Stimulated activated CD4-positive, alpha-beta T cell treated with anti-CD3 and anti-CD28 coated beads, Interleukin-4, amount 100 ng/mL, for 48 hours (primary cell): Measurements from ENCODE around the gene GADD45A.
"Not testable (repeated sequence)": the region's sequence is repeated elsewhere in the genome, so short reads cannot be mapped to it uniquely, and the experiment has no call there.

ENCODE experiments used
- DNase-seq, 2 donors: peaks; one replicate each; pipeline ENCODE4 v3.0.0-alpha.2; 2020; ENCODE audit warnings: low read depth in 2 of 2

GADD45A gene

DNA sequence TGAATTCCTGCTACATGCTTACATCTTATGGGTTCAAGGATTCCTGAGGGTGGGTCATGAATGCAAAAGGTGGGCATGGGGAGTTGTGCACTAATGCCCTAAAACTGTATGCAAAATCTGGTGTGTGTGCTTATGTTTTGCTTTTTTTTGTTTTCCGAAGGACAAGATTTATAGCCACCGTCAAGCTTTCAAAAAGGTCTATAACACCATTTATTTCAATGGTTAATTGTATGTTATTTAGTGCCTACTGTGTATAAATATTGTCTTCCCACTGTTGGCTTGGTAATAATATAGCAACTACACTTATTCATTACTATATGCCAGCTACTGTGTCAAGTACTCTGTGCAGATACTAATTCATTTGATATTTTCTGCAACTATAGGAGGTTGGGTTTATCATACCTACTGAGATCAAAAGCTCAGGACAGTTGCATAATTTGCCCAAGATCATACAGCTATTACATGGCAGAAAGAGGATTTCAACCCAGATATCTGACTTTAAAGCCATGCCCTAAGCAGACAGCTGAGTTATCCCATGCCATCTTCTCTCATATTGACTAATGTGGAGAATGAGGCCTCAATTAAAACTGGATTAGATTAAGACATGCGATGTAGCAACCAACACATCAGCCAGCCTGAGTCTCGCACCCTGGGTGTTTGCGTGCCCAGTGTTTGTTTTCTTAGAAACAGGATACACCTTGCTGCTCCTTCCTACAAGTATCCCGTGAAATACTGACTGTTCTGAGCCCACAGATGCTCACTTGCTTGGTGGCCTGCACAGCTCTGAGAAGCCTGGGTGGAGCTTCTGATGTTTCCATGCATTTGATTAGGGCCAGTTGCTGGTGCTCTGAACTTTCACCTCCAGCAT lies 34.6 kb downstream of the GADD45A start:
- no peak for DNase-seq

DNA sequence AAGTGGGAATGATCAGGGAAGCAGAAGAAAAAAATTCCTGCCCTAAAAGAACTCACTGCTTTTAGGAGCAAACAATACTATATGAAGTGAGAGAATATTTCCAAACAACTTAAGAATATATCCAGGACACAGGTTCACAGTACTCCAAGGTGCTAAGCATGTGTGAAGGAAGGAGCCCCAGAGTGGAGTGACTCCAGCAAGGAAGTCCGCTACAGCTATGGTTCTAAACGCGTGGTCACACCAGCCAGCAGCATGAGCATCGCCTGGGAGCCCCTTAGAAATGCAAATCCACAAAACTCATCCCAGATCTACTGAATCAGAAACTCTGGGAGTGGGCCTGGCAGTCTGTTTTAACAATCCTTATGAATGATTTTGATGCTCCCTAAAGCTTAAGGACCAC lies 36.1 kb downstream of the GADD45A start:
- DNase-seq = no peak

DNA sequence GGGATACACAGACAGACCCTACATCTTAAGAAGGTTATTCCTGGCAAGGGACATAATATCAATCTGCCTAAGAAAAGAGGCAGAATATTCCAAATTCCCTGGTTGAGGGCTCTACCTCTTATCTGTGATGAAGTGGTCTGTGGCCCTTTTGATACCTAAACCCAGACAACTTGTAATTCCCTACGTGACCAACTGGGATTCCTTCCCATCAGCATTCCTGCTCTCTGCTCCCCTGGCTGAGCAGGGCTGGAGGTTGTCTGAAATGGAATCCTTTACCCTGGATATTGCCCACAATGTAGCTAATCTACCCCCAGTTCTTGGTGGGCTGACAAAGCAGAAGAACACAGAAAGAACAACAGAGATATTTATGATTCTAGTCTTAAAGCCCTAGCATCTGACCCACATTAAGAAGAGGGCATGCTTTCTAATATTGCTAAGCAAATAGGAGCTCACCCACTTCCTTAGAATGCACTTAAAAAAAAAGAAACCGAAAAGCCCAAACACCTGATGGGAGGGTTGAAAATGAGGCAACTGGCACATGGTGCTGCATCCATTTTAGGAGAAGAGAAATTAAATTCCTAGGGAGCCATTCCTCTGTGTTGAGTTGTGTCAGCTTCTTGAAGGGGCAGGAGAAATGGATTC lies 36.8 kb downstream of the GADD45A start:
- DNase-seq = no peak

DNA sequence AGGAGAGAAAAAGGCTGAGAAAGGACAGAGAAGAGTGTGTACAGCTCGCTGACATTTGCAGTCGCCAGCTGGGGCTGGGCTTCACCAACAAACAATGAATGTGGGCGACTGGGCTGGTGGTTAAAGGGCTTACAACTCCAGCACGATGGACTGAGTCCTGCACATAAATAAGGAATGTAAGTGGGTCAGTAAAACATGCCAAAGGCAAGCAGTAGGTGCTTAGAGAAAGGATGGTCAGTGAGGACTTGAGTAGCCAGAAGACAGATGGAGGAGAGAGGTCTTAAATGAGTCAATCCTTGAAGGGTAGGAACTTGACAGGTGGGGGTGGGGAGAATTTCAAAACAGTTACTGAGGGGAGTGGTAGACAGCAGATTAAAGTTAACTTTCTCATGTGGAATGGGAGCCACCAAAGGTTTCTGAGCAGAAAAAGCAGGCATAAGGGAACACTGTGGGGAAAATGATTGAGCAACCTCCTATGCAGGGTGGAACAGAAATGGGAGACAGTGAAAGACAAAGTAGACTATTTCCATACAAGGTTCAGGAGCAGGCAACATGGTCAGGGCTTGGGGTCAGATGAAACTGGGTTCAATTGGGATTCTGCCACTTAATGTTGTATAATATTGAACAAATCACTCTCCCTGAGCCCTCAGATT lies 37.4 kb downstream of the GADD45A start:
- DNase-seq = no peak

DNA sequence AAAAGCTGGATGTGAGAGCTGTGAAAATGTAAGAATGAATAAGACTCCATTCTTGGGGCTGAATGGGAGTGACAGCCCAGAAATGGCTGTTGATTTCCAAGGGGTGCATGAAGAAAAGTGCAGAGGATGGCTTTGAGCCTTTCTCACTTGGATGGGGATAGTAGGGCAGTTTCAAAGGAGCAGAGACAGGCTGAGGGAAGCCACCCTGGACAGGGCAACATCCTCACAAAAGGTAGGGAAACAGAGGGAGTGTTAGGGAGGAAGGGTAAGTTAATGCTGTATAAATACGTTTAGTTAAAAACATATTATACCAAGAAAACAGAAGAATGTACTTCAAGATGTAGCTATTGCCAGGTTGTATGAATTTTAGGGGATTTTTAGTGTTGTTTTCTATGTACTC lies 38.1 kb downstream of the GADD45A start:
- no peak for DNase-seq

DNA sequence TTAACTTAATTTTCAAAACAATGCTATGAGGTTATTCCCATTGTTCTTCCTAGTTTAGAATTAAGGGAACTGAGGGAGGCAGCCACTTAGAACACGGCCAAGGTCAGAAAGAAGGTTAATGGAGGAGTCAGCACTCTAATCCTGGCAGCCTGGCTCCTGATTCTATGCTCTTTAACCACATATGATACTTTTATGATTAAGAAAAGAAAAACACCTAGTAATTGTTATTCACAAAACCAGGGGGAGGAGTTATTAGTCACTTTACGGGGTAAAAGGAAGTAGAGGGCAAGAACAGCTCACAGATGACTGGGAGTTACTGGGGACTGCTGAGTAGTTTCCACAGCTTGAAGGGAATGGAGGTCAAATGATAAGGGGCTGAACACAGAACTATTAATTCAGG lies 38.6 kb downstream of the GADD45A start:
- DNase-seq = no peak

DNA sequence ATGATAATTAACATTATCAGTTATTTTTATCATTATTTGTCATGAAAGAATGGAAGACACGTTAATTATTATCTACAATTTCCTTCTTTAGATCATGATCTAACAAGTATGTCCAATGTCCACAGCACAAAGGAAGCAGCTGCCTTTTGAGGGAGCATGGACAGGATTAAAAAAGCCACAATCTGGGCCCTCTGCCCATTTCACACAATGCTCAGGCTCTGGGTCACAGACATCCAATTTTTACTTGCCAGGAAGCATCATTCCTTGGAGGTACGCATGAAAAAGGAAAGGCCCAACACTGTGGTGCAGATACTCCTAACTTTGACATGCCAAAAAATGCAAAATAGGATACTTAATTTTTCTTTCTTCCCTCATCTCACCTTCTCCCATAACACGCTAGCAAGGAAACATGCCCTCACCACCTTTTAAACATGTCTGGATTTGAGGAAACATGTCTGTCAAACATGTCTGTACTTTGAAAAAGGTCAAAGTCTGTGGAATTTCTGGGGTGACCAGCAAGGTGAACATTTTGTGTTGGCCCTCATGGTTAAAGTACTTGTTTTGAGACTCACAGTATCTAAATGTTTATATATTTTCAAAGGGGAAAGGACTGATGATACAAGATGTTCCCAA lies 40.0 kb downstream of the GADD45A start:
- DNase-seq = no peak

DNA sequence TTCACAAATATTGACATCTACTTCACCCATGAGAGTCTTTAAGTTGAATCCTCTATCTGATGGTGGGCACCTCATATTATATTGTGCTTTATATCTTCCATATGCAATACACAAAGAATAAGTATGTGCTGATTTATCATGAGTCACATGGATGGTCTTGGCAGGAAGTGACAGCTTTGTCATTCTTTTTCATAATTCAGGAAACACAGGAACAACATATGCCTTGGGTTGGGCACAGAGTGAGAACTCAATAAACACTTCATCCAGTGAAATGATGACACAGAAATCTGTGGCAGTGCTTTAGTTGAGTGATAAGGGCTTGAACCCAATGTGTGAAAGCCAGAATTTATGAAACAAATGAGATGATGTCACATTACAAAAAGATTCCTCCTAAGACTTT lies 41.2 kb downstream of the GADD45A start:
- no peak for DNase-seq

DNA sequence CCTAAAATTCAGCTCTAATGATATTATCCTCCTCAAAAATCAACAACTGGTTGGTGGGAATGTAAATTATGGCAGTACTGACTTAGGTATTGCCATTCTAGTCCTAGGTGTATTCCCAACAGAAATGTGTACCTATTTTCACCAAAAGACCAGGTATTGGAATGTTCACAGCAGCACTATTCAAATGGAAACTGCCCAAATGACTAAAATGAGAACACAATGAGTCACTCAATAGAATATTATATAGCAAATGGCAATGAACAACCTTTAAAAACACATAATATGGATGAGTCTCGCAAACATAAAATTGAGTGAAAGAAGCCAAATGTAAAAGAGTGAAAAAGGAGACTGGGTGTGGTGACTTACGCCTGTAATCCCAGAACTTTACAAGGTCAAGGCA lies 44.9 kb downstream of the GADD45A start:
- no peak for DNase-seq

DNA sequence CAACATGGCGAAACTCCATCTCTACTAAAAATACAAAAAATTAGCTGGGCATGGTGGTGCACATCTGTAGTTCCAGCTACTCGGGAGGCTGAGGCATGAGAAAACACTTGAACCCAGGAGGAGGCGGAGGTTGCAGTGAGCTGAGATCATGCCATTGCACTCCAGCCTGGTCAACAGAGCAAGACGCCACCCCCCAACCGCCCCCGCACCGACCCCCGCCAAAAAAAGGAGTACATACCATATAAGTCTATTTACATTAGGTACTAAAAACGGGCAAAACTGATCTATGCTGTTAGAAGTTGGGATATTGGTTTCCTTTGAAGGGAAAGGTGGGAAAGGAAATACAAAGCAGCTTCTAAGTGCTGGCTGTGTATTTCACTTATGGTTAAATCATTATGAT lies 45.3 kb downstream of the GADD45A start:
- not testable (repeated sequence) for DNase-seq

DNA sequence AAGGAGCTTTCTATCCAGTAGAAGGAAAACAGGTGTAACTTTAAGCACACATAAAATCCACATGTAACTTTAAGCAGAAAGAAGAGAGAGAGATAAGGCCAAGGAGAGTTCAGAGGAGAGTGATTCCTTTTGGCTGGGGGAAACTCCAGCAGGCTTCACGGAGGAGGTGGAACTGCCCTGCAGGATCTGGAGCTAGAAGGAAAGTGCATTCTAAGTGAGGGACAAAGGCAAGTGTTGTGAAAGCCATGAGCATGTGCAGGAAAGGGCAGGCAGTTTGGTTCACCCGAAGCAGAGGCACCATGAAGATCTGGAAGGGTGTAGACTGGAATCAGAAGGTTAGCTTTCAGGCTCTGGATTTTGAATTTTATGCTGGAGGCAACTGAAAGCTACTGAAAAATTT lies 46.3 kb downstream of the GADD45A start:
- DNase-seq = no peak

DNA sequence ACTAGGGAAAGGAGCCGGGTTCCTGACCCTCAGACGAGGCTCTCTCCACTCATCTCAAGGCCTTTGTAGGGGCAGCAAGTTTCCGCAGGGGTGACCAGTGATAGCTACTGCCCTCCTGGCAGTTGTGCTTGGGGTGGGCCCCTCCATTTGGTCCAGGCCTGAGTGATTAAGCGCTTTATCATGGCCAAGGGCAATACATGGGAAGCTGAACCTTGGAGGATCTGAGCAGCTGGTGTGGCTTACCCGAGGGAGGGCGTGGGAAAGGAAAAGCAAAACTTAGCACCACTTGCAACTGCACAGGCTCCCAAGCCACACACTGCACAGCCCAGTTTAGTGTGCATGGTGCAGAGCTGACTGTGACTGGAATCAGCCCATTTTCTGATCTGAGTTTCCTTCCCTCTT lies 47.8 kb downstream of the GADD45A start:
- no peak for DNase-seq

DNA sequence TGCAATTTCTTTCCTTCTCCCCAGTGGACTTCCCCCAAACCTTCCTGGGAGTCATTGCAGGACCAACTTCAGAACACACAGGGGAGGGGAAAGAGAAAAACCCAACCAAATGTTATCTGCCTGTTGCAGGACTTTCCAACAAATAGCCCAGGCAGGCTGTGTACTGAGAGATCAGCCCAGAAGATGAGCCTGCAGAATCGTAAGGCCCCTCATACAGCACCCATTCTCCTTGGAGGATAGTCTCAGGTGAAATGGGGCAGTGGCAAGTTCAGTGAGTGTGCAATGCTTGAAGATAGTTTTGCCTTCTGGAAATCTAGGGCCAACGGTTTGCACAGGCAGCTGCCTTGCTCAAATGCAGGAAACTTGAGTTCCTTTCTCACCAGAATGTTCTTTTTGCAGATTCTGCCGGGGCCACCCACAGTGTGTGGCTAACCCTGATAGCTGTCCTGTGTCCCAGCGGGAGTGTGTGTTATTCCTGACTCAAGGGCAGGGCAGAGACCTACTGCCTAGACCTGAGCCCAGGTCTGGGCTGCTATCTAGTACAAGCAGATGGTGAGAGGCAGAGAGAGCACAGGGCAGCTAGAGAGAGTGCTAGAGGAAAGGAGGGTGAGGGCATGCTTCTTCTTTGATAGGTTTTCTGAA lies 48.8 kb downstream of the GADD45A start:
- DNase-seq = no peak

DNA sequence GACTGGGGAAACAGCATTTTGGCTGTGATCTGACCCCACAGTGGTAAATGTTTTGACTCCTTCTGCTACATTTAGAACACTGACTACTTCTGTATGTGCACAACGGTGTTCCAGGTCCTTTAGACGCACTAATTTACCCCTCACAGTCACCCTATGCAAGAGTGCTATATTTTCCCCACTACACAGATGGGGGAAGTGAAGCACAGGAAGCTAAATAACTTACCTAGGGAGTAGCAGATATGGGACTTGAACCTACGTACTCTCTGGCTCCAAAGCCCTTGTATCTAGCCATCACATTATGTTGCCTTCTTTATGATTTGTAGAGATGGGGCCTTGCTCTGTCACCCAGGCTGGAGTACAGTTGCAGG lies 49.3 kb downstream of the GADD45A start:
- no peak for DNase-seq

DNA sequence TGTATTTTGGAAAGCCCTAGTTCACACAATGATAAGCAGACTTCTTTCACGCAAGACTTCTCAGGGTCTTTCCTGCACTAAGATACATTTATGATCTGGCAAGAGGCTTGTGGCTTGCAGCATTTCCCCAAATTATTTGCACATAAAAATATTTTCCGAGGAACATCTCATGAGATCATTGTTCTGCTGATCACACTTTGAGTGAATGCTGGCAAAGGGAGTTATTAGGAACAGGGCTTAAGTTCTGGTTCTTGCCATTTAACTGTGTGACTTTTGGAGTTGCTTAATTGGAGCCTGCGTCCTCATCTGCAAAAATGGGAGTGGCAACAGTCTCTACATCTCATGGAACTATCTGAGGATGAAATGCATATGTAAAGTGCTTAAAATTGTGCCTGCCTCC lies 50.2 kb downstream of the GADD45A start:
- DNase-seq = no peak

DNA sequence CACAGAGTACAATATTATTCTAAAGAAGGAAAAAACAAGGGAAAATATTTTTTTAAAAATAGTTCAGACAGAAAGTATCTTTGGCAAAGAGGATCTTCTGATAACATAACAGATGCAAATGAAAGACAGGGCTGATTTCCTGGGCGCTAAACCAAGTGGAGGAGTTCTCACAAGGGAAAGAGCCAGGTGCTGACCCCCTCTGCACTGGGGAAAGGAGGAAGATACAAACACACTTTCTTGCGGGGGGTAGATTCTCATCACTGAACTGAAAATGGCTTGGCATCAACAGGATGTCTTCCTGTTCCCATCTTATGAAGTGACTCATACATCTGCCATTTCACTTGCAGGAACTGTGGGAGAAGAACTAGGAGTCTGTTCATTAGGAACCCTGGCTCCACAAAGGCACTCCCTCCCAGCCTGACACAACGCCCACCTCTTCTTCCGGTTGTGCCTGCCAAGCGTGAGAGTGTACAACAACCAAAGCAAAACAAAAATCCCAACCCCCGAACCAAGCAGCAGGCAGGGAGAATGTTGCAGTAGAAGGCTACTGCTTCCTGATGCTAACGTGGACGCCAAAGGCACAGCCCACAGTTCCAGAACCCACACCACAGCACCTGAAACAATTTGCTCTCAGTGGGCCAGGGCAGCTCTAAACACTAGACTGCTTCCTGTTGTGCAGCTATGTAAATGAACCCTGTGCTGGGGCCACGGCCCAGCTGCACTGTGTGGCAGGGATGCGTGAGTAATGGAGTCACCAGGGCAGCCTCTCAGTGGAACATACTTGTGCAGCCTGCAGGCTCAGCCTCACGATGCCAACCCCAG lies 51.0 kb downstream of the GADD45A start:
- DNase-seq = peak; percentile 15 to 26

DNA sequence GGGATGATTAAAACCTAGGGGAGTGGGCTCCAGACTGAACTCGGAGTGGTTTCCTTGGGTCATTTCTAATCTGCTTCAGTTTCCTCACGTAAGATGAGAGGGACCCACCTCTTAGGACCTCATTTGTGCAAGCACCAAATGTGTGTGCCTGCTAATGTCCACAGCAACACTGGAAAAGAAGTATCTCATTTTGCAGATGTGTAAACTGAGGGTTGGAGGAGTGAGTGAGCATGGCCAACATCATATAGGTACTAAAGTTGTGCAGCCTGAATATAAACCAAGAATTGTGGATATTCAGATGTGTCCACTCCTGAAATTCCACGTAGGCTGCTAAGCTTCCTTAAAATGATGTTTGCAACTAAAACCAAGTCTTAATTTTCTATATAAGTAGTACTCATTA lies 51.7 kb downstream of the GADD45A start:
- no peak for DNase-seq

DNA sequence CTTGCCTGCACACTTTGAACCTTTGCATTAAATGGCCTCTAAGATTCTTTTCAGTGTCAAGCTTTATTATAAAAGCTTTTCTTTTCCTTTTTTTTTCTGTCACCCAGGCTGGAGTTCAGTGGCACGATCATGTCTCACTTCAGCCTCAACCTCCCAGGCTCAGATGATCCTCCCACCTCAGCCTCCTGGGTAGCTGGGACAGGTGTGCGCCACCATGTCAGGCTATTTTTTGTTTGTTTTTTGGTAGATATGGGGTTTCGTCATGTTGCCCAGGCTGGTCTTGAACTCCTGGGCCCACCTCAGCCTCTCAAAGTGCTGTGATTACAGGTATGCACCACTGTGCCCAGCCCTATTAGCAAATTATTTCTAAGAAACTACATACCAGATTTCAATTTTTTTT lies 52.9 kb downstream of the GADD45A start:
- no peak for DNase-seq
